DMS53 (cell line): ENCODE data around the gene PKDREJ.

Experiments used
- DNase-seq: peaks from one replicate; lab custom pipeline; 2025; lab: John Stamatoyannopoulos, UW

The PKDREJ gene

GRCh38 chr22:46237453-46238124 is 25.6 kb downstream of the PKDREJ start:
- DNase-seq = no peak

- no peak for DNase-seq
These were observed 28.2 kb downstream of the PKDREJ start for GRCh38 chr22:46234969-46235368.

- no peak for DNase-seq
These were observed 29.9 kb downstream of the PKDREJ start for GRCh38 chr22:46233231-46233630.

- DNase-seq = no peak
These were observed 32.8 kb downstream of the PKDREJ start for GRCh38 chr22:46230262-46230901.

- no peak for DNase-seq
These were observed 33.4 kb downstream of the PKDREJ start for GRCh38 chr22:46229701-46230100.

- DNase-seq = no peak
These were observed 36.6 kb downstream of the PKDREJ start for GRCh38 chr22:46226577-46226976.

GRCh38 chr22:46225631-46226030 is 37.5 kb downstream of the PKDREJ start:
- no peak for DNase-seq

GRCh38 chr22:46224898-46225290 is 38.2 kb downstream of the PKDREJ start:
- DNase-seq = no peak

GRCh38 chr22:46224044-46224897 is 38.9 kb downstream of the PKDREJ start:
- DNase-seq = no peak

- no peak for DNase-seq
These were observed 42.2 kb downstream of the PKDREJ start for GRCh38 chr22:46220921-46221320.

- DNase-seq = no peak
These were observed 43.5 kb downstream of the PKDREJ start for GRCh38 chr22:46219636-46220035.

- no peak for DNase-seq
These were observed 48.5 kb downstream of the PKDREJ start for GRCh38 chr22:46214616-46215015.

GRCh38 chr22:46214149-46214548 is 49.0 kb downstream of the PKDREJ start:
- no peak for DNase-seq

GRCh38 chr22:46213052-46213451 is 50.1 kb downstream of the PKDREJ start:
- DNase-seq = no peak

- DNase-seq = no peak
These were observed 50.9 kb downstream of the PKDREJ start for GRCh38 chr22:46212195-46212594.

- peak; percentile 6 for DNase-seq
These were observed 53.9 kb downstream of the PKDREJ start for GRCh38 chr22:46209262-46209661.
